Measurements from ENCODE around the gene KCNN3.

Gene KCNN3

GRCh38 chr1:154844297-154844681, 25.8 kb downstream of the KCNN3 start:
- H3K27me3 ChIP-seq (ENCODE audit: control insufficient read depth, insufficient read depth, low read length): no peaks in the 10 kb centered on the region
- H3K36me3 ChIP-seq (ENCODE audit: control insufficient read depth, insufficient read depth, low read length): no peaks in the 10 kb centered on the region
- no peak overlapping the region for H3K4me3 ChIP-seq (ENCODE audit: low read depth, low read length)
- peaks cover 6% of the 10 kb centered on the region for H3K4me1 ChIP-seq (ENCODE audit: control insufficient read depth, insufficient read depth, low read length)
- no peaks in the 10 kb centered on the region for H3K9me3 ChIP-seq (ENCODE audit: control insufficient read depth, insufficient read depth, low read length)
- H3K9ac ChIP-seq (ENCODE audit: low read depth, low read length): no peak overlapping the region

GRCh38 chr1:154843636-154844296, 26.3 kb downstream of the KCNN3 start:
- Histone ChIP-seq H3K36me3 (ENCODE audit: control insufficient read depth, insufficient read depth, low read length) (no peaks in the 10 kb centered on the region), H3K9ac (ENCODE audit: low read depth, low read length) (no peak overlapping the region), H3K9me3 (ENCODE audit: control insufficient read depth, insufficient read depth, low read length) (no peaks in the 10 kb centered on the region), H3K27me3 (ENCODE audit: control insufficient read depth, insufficient read depth, low read length) (no peaks in the 10 kb centered on the region), H3K4me1 (ENCODE audit: control insufficient read depth, insufficient read depth, low read length) (peaks cover 6% of the 10 kb centered on the region), H3K4me3 (ENCODE audit: low read depth, low read length) (no peak overlapping the region)

- Histone ChIP-seq H3K36me3 (ENCODE audit: control insufficient read depth, insufficient read depth, low read length) (no peaks in the 10 kb centered on the region), H3K4me1 (ENCODE audit: control insufficient read depth, insufficient read depth, low read length) (peaks cover 6% of the 10 kb centered on the region), H3K4me3 (ENCODE audit: low read depth, low read length) (no peak overlapping the region), H3K27me3 (ENCODE audit: control insufficient read depth, insufficient read depth, low read length) (no peaks in the 10 kb centered on the region), H3K9me3 (ENCODE audit: control insufficient read depth, insufficient read depth, low read length) (no peaks in the 10 kb centered on the region), H3K9ac (ENCODE audit: low read depth, low read length) (no peak overlapping the region)
Observed at GRCh38 chr1:154842635-154843034, 27.4 kb downstream of the KCNN3 start.

GRCh38 chr1:154841384-154841783, 28.7 kb downstream of the KCNN3 start:
- Histone ChIP-seq H3K27me3 (ENCODE audit: control insufficient read depth, insufficient read depth, low read length) (no peaks in the 10 kb centered on the region), H3K36me3 (ENCODE audit: control insufficient read depth, insufficient read depth, low read length) (no peaks in the 10 kb centered on the region), H3K9me3 (ENCODE audit: control insufficient read depth, insufficient read depth, low read length) (no peaks in the 10 kb centered on the region), H3K4me1 (ENCODE audit: control insufficient read depth, insufficient read depth, low read length) (peaks cover 6% of the 10 kb centered on the region), H3K9ac (ENCODE audit: low read depth, low read length) (no peak overlapping the region), H3K4me3 (ENCODE audit: low read depth, low read length) (no peak overlapping the region)

GRCh38 chr1:154840269-154841176, 29.6 kb downstream of the KCNN3 start:
- Histone ChIP-seq H3K36me3 (ENCODE audit: control insufficient read depth, insufficient read depth, low read length) (no peaks in the 10 kb centered on the region), H3K4me3 (ENCODE audit: low read depth, low read length) (no peak overlapping the region), H3K27me3 (ENCODE audit: control insufficient read depth, insufficient read depth, low read length) (no peaks in the 10 kb centered on the region), H3K4me1 (ENCODE audit: control insufficient read depth, insufficient read depth, low read length) (peaks cover 6% of the 10 kb centered on the region), H3K9me3 (ENCODE audit: control insufficient read depth, insufficient read depth, low read length) (no peaks in the 10 kb centered on the region), H3K9ac (ENCODE audit: low read depth, low read length) (no peak overlapping the region)

GRCh38 chr1:154839691-154840090, 30.4 kb downstream of the KCNN3 start:
- no peak overlapping the region for H3K4me3 ChIP-seq (ENCODE audit: low read depth, low read length)
- no peaks in the 10 kb centered on the region for H3K9me3 ChIP-seq (ENCODE audit: control insufficient read depth, insufficient read depth, low read length)
- no peaks in the 10 kb centered on the region for H3K27me3 ChIP-seq (ENCODE audit: control insufficient read depth, insufficient read depth, low read length)
- no peak overlapping the region for H3K9ac ChIP-seq (ENCODE audit: low read depth, low read length)
- H3K36me3 ChIP-seq (ENCODE audit: control insufficient read depth, insufficient read depth, low read length): no peaks in the 10 kb centered on the region
- H3K4me1 ChIP-seq (ENCODE audit: control insufficient read depth, insufficient read depth, low read length): peaks cover 6% of the 10 kb centered on the region

- H3K4me1 ChIP-seq (ENCODE audit: control insufficient read depth, insufficient read depth, low read length): peaks cover 4% of the 10 kb centered on the region
- H3K36me3 ChIP-seq (ENCODE audit: control insufficient read depth, insufficient read depth, low read length): no peaks in the 10 kb centered on the region
- H3K9me3 ChIP-seq (ENCODE audit: control insufficient read depth, insufficient read depth, low read length): no peaks in the 10 kb centered on the region
- H3K9ac ChIP-seq (ENCODE audit: low read depth, low read length): no peak overlapping the region
- no peak overlapping the region for H3K4me3 ChIP-seq (ENCODE audit: low read depth, low read length)
- no peaks in the 10 kb centered on the region for H3K27me3 ChIP-seq (ENCODE audit: control insufficient read depth, insufficient read depth, low read length)
Observed at GRCh38 chr1:154838988-154839387, 31.1 kb downstream of the KCNN3 start.

GRCh38 chr1:154838461-154838860, 31.6 kb downstream of the KCNN3 start:
- no peak overlapping the region for H3K4me3 ChIP-seq (ENCODE audit: low read depth, low read length)
- H3K9me3 ChIP-seq (ENCODE audit: control insufficient read depth, insufficient read depth, low read length): no peaks in the 10 kb centered on the region
- peaks cover 3% of the 10 kb centered on the region for H3K4me1 ChIP-seq (ENCODE audit: control insufficient read depth, insufficient read depth, low read length)
- H3K27me3 ChIP-seq (ENCODE audit: control insufficient read depth, insufficient read depth, low read length): no peaks in the 10 kb centered on the region
- no peaks in the 10 kb centered on the region for H3K36me3 ChIP-seq (ENCODE audit: control insufficient read depth, insufficient read depth, low read length)
- no peak overlapping the region for H3K9ac ChIP-seq (ENCODE audit: low read depth, low read length)

GRCh38 chr1:154837672-154838171, 32.4 kb downstream of the KCNN3 start:
- no peak overlapping the region for H3K9ac ChIP-seq (ENCODE audit: low read depth, low read length)
- H3K4me1 ChIP-seq (ENCODE audit: control insufficient read depth, insufficient read depth, low read length): peaks cover 3% of the 10 kb centered on the region
- no peaks in the 10 kb centered on the region for H3K27me3 ChIP-seq (ENCODE audit: control insufficient read depth, insufficient read depth, low read length)
- H3K4me3 ChIP-seq (ENCODE audit: low read depth, low read length): no peak overlapping the region
- H3K36me3 ChIP-seq (ENCODE audit: control insufficient read depth, insufficient read depth, low read length): no peaks in the 10 kb centered on the region
- no peaks in the 10 kb centered on the region for H3K9me3 ChIP-seq (ENCODE audit: control insufficient read depth, insufficient read depth, low read length)

- no peak overlapping the region for H3K9ac ChIP-seq (ENCODE audit: low read depth, low read length)
- no peak overlapping the region for H3K4me3 ChIP-seq (ENCODE audit: low read depth, low read length)
- no peaks in the 10 kb centered on the region for H3K9me3 ChIP-seq (ENCODE audit: control insufficient read depth, insufficient read depth, low read length)
- H3K27me3 ChIP-seq (ENCODE audit: control insufficient read depth, insufficient read depth, low read length): no peaks in the 10 kb centered on the region
- peaks cover 3% of the 10 kb centered on the region for H3K4me1 ChIP-seq (ENCODE audit: control insufficient read depth, insufficient read depth, low read length)
- no peaks in the 10 kb centered on the region for H3K36me3 ChIP-seq (ENCODE audit: control insufficient read depth, insufficient read depth, low read length)
Observed at GRCh38 chr1:154837034-154837671, 32.9 kb downstream of the KCNN3 start.

- Histone ChIP-seq H3K27me3 (ENCODE audit: control insufficient read depth, insufficient read depth, low read length) (no peaks in the 10 kb centered on the region), H3K36me3 (ENCODE audit: control insufficient read depth, insufficient read depth, low read length) (no peaks in the 10 kb centered on the region), H3K4me1 (ENCODE audit: control insufficient read depth, insufficient read depth, low read length) (peaks cover 3% of the 10 kb centered on the region), H3K9me3 (ENCODE audit: control insufficient read depth, insufficient read depth, low read length) (no peaks in the 10 kb centered on the region), H3K9ac (ENCODE audit: low read depth, low read length) (no peak overlapping the region), H3K4me3 (ENCODE audit: low read depth, low read length) (no peak overlapping the region)
Observed at GRCh38 chr1:154835531-154836324, 34.4 kb downstream of the KCNN3 start.
